NCI-H526 treated with DMSO at 0.1 percent for 48 hours (cell line): ENCODE results near the gene HSPB6.
"Not testable (repeated sequence)": the region's sequence is repeated elsewhere in the genome, so short reads cannot be mapped to it uniquely, and the experiment has no call there.

ENCODE experiments used
- DNase-seq: peaks from one replicate; lab custom pipeline; 2025; lab: John Stamatoyannopoulos, UW

The HSPB6 gene

DNA sequence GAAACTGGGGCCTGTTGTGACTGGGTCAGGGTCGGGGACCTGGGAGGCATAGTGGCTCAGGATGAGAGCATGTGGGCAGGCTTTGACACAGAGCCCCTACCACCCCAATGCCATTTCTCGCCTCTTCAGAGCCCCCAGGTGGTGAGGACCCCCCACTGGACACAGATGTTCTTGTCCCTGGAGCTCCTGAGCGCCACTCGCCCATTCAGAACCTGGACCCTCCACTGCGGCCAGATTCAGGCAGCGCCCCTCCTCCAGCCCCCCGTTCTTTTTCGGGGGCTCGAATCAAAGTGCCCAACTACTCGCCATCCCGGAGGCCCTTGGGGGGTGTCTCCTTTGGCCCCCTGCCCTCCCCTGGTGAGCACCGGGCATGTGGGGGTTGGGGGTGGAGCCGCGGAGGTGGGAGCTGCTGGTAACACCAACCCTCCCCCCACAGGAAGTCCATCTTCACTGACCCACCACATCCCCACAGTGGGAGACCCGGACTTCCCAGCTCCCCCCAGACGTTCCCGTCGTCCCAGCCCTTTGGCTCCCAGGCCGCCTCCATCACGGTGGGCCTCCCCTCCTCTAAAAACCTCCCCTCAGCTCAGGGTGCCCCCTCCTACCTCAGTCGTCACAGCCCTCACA lies 24.9 kb downstream of the HSPB6 start:
- DNase-seq: no peak

DNA sequence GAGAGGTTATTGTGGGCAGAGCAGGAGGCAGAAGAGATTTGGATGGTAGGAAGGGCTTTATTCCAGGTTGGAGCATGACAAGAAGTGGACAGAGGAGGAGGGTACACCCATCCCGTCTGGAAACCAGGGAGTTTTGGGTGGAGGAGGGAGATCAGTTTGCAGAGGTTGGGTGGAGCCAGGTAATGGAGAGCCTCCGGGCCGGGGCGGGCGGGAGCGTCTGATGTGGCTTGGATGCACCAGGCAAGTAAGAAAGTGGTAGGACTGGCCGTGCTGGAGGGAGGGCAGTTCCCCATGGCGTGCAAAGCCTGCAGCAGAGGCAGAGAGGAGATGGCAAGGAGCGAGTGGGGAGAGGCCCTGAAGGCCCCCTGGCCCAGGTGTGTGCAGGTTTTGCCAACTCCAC lies 25.5 kb downstream of the HSPB6 start:
- no peak for DNase-seq

DNA sequence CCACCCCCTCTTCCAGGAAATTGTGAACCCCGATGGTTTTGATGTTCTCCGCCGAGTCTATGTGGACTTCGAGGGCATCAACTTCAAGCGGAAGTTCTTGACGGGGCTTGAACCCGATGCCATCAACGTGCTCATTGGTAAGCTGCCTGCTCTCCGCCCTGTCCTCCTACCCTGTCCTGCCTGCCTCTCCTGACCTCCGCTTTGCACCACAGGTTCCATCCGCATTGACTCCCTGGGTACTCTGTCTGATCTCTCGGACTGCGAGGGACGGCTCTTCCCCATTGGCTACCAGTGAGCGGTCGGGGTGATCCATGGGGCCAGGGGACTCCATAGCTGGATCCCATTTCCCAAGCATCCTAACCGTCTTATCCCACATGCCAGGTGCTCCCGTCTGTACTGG lies 26.5 kb downstream of the HSPB6 start:
- no peak for DNase-seq

DNA sequence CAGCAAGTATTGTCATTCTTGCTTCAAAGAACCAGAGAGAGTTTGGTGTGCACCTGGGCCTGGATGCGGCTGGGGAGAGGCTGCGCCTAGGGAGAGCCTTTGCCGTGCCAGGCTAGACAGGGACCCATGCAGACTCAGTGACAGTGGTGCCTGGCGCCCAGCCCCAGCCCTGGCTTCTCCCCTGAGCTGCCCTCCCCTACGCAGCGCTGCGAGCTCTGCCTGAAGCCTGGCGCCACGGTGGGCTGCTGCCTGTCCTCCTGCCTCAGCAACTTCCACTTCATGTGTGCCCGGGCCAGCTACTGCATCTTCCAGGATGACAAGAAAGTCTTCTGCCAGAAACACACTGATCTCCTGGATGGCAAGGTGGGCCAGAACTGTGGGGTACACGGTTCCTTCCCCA lies 27.1 kb downstream of the HSPB6 start:
- no peak for DNase-seq

DNA sequence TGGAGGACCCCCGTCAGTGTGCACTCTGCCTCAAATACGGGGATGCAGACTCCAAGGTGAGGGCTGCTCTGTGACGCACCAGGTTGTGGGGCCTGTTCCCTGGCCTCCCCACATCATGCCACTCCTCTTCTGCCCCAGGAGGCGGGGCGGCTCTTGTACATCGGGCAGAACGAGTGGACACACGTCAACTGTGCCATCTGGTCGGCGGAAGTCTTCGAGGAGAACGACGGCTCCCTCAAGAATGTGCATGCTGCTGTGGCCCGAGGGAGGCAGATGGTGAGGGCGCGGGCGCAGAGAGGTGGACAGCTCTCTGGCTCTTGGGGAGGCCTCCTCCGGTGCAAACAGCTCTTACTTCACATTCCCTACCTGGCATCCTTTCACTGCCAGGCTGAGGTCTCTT lies 27.8 kb downstream of the HSPB6 start:
- no peak for DNase-seq

DNA sequence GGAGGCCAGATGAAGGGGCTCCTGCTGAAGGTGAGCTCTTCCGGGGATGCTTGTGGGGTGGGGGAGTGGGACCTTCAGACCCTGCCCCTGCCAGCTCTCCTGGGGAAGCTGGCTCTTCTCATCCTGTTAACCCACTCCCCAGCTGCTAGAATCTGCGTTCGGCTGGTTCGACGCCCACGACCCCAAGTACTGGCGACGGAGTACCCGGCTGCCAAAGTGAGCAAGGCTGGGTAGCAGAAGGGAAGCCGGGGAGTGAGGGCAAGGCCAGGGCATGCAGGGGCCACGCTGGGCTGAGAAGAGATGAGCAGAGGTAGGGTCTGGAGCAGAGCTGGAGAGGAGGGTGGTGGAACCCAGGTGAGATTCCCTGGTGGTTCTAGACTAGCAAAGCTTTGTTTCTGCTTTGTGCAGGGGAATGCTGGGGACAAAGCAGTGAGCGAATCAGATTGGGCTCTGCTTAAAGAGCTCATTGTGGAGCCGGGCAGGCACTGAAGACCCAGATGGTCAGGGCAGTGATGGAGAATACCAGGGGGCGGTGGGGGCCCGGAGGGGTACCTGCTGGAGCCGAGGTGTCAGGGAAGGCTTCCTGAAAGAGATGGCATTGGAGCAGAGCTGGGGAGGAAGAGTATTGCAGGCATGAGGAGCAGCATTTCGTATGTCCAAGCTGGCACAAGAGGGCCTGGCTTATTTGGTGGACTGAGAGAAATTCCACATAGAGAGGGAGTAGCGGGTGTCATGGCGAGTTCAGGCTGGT lies 28.7 kb downstream of the HSPB6 start:
- DNase-seq: no peak

DNA sequence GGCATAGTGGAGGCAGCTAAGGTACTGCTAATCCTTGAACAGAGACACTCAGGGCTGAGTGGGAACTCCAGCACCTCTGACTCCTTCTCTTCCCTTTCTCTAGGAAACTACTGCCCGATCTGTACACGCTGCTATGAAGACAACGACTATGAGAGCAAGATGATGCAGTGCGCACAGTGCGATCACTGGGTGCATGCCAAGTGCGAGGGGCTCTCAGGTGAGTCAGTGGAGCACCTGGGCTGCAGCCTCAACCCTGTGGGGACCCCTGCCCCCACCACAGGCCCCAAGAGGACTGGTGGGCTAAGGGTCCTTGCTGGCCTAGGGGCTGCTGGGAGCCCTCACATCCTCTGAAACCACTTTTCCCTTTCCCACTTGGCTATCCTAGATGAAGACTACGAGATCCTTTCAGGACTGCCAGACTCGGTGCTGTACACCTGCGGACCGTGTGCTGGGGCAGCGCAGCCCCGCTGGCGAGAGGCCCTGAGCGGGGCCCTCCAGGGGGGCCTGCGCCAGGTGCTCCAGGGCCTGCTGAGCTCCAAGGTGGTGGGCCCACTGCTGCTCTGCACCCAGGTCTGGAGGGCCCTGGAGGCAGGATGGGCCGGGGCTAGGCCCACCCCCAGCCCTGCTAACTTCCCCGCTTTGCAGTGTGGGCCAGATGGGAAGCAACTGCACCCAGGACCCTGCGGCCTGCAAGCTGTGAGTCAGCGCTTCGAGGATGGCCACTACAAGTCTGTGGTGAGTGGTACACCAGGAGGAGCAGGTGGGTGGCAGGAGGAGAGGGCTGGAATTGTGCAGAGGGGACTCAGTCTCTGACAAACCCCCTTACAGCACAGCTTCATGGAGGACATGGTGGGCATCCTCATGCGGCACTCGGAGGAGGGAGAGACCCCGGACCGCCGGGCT lies 29.5 kb downstream of the HSPB6 start:
- no peak for DNase-seq

DNA sequence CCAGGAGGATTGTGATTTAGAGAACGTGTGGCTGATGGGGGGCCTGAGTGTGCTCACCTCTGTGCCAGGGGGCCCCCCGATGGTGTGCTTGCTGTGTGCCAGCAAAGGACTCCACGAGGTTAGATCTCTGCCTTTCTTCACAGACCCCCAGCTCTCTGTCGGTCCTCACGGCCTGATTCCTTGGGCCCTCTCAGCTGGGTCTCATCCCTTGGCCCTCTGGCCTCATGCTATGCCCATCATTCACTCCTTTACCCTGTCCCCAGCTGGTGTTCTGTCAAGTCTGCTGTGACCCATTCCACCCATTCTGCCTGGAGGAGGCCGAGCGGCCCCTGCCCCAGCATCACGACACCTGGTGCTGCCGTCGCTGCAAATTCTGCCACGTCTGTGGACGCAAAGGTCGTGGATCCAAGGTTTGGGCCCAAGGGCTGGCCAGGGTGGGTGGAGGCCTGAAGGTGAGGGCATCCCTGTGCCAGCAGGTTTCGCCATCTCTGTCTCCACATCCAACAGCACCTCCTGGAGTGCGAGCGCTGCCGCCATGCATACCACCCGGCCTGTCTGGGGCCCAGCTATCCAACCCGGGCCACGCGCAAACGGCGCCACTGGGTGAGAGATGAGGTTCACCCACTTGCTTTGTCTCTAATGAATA lies 31.5 kb downstream of the HSPB6 start:
- DNase-seq: no peak

DNA sequence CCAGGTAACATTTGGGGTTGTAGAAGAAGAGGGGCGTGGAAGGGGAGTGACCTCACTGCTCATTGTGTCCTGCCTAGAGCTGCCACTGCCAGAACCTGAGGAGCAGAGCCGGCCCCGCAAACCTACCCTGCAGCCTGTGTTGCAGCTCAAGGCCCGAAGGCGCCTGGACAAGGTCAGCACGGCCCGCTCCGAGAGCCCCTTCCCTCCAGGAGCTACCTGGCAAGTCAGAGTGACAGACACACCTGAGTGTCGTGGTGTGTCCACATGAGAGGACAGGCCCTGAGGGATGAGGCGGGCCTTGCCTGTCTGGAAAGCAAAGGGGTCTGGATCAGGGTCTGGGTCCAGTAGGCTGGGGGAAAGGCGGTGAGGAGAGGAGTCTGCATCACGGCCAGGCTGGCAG lies 32.3 kb downstream of the HSPB6 start:
- DNase-seq: no peak

DNA sequence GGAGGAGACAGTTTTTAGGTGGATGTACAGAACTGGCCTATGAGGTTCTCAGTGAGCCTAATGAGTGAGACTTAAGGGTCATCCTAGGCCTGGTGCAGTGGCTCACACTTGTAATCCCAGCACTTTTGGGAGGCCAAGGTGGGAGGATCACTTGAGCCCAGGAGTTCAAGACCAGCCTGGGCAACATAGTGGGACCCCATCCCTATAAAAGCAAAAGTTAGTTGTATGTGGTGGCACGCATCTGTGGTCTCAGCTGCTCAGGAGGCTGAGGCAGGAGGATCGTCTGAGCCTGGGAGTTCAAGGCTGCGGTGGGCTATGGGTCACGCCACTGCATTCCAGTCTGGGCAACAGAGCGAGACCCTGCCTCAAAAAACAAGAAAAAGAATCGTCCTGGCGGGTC lies 32.7 kb downstream of the HSPB6 start:
- DNase-seq: not testable (repeated sequence)

DNA sequence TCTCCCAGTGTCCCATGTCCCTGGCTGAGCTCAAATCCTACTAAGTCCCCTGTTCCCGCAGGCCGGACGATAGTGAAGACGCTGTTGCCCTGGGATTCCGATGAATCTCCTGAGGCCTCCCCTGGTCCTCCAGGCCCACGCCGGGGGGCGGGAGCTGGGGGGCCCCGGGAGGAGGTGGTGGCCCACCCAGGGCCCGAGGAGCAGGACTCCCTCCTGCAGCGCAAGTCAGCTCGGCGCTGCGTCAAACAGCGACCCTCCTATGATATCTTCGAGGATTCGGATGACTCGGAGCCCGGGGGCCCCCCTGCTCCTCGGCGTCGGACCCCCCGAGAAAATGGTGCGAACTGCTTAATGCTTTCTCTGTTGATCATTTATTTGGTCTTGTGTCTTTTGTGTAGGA lies 33.2 kb downstream of the HSPB6 start:
- no peak for DNase-seq

DNA sequence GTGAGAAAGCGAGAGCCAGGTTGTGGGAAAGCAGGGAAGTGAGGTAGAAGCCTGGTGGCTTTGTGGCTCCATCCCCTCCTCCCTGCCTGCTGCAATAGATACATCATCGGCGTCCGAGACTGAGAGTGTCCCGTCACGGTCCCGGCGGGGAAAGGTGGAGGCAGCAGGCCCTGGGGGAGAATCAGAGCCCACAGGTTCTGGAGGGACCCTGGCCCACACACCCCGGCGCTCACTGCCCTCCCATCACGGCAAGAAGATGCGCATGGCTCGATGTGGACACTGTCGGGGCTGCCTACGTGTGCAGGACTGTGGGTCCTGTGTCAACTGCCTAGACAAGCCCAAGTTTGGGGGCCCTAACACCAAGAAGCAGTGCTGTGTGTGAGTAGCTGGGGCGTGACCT lies 33.9 kb downstream of the HSPB6 start:
- DNase-seq: no peak

DNA sequence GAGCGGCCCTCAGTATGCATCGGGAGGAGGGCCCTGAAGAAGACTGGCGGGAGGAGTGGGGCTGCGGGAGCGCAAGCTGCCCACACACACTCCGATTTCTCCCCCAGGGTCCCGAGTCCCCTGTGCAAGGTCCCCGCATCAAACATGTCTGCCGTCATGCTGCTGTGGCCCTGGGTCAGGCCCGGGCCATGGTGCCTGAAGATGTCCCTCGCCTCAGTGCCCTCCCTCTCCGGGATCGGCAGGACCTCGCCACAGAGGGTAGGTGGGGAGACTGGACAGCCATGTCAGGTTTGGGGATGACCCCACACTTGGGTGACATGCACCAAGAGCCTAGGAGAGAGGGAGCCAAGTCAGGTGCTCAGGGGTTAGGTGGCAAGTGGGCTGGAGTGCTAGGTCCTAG lies 34.4 kb downstream of the HSPB6 start:
- no peak for DNase-seq

DNA sequence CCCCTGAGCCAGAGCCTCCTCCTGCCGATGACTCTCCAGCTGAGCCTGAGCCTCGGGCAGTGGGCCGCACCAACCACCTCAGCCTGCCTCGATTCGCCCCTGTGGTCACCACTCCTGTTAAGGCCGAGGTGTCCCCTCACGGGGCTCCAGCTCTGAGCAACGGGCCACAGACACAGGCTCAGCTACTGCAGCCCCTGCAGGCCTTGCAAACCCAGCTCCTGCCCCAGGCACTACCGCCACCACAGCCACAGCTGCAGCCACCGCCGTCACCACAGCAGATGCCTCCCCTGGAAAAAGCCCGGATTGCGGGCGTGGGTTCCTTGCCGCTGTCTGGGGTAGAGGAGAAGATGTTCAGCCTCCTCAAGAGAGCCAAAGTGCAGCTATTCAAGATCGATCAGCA lies 35.5 kb downstream of the HSPB6 start:
- no peak for DNase-seq

DNA sequence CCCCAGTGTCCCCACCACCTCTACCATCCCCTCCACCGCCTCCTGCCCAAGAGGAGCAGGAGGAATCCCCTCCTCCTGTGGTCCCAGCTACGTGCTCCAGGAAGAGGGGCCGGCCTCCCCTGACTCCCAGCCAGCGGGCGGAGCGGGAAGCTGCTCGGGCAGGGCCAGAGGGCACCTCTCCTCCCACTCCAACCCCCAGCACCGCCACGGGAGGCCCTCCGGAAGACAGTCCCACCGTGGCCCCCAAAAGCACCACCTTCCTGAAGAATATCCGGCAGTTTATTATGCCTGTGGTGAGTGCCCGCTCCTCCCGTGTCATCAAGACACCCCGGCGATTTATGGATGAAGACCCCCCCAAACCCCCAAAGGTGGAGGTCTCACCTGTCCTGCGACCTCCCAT lies 36.2 kb downstream of the HSPB6 start:
- no peak for DNase-seq

DNA sequence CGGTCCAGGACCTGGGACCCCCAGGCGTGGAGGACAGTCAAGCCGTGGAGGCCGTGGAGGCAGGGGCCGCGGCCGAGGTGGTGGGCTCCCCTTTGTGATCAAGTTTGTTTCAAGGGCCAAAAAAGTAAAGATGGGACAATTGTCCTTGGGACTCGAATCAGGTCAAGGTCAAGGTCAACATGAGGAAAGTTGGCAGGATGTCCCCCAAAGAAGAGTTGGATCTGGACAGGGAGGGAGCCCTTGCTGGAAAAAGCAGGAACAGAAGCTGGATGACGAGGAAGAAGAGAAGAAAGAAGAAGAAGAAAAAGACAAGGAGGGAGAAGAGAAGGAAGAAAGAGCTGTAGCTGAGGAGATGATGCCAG lies 36.7 kb downstream of the HSPB6 start:
- DNase-seq: no peak

DNA sequence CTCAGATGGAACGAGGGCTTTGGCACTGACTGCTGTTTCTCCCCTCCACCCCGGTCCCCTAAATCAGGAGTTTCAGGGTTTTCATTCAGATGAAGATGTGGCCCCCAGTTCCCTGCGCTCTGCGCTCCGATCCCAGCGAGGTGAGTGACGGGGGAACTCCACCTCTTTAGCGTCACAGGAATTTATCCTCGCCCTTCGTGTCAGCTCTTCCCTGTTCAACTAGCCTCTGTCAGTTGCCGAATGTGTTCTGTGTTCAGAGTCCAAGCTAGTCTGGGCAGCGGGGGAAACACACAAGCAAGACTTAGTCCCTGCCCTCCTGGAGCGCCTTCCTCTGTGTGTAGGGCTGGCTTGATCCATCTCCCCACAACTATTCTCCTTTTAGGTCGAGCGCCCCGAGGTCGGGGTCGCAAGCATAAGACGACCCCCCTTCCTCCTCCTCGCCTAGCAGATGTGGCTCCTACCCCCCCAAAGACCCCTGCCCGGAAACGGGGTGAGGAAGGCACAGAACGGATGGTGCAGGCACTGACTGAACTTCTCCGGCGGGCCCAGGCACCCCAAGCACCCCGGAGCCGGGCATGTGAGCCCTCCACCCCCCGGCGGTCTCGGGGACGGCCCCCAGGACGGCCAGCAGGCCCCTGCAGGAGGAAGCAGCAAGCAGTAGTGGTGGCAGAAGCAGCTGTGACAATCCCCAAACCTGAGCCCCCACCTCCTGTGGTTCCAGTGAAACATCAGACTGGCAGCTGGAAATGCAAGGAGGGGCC lies 37.2 kb downstream of the HSPB6 start:
- no peak for DNase-seq

DNA sequence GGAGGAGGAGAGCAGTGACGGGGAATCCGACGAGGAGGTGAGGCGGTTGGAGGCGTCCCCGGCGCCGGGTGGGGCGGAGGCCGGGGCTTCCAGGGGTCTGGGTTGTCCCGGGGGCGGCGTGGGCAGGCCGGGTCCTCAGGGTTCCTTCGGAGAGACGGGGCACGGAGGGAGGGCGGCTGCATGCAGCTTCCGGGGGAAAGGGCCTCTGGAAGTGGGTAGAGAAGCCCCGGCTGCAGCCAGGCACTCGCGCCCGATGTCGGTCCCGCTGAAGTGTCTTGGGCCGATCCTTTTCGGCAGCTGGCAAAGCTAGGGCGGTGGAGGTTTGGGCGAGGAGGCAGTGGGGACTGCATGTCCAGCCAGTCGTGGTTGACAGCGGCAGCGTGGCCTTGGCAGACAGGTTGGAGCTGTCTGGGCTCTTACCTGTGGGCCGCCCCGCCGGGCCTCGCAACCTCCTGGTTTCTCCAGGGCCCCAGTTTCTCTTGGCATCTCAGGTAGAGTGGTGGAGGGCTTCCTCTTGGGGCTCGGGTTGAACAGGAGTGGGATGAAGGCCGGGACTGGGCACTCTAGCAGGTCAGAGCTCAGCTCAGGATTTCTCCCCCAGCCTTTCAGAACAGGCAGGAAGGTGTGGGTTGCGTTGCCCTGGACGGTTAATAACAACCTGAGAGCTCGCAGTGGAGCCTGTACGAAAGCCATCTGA lies 38.3 kb downstream of the HSPB6 start:
- no peak for DNase-seq

DNA sequence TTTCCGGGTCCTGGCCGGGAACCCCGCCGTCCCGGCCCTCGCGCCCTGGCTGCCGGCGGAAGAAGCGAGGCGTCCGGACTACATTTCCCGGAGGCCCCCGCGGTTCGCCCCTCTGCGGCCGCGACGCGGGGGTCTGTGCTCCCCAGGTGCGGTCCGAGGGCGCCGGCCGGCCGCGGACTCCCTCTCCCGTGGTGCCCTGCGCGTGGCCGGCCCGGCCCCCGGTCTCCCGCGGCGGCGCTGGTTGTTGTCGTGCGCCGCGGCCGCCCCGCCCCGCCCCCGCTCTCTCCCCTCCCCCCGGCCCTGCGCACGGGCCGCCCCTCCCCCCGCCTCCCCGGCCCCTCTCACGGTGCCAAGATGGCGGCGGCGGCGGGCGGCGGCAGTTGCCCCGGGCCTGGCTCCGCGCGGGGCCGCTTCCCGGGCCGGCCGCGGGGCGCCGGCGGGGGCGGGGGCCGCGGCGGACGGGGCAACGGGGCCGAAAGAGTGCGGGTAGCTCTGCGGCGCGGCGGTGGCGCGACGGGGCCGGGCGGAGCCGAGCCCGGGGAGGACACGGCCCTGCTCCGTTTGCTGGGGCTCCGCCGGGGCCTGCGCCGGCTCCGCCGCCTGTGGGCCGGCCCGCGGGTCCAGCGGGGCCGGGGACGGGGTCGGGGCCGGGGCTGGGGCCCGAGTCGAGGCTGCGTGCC lies 39.0 kb downstream of the HSPB6 start, which contains the start of gene KMT2B:
TSS of gene KMT2B (plus strand) at position 339 of the 680 bp plus-strand sequence. CDS start at position 355, 16 bp downstream.
- DNase-seq: peak; percentile 97
